G401.6 (cell line): Measurements from ENCODE around the gene SSUH2.
"Not testable (repeated sequence)": the region's sequence is repeated elsewhere in the genome, so short reads cannot be mapped to it uniquely, and the experiment has no call there.

ENCODE experiments used
- FAIRE-seq: peaks from 2 replicates; lab custom pipeline; 2012; peaks lifted over from hg19 to GRCh38; lab: Jason Lieb, UNC

Gene SSUH2

DNA sequence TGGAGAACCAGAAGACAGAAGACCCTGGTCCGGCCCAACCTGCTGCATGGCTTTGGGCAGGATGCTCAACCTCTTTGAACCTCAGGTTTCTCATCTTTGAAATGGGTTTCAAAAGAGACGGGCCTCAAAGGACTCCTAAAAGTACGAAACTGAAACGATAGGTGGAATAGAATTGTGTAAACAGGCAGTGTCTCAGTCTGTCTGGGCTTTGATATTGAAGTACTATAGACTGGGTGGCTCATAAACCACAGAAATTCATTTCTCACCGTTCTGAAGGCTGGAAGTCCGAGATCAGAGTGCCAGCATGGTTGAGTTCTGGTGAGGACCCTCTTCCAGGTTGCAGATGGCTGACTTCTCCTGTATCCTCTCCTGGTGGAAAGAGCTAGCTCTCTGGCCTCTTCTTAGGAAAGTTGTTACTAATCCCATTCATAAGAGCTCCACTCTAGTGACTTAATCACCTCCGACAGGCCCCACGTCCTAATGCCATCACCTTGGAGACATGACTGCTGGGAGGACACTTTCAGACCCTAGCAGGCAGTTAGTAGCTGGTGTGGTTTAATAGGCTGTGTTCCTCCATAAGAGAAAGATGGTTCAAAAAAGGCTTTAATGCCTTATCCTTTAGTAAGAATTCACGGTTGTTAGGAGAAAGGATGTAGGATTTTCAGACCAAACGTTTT lies 35.7 kb downstream of the SSUH2 start:
- no peak for FAIRE-seq

DNA sequence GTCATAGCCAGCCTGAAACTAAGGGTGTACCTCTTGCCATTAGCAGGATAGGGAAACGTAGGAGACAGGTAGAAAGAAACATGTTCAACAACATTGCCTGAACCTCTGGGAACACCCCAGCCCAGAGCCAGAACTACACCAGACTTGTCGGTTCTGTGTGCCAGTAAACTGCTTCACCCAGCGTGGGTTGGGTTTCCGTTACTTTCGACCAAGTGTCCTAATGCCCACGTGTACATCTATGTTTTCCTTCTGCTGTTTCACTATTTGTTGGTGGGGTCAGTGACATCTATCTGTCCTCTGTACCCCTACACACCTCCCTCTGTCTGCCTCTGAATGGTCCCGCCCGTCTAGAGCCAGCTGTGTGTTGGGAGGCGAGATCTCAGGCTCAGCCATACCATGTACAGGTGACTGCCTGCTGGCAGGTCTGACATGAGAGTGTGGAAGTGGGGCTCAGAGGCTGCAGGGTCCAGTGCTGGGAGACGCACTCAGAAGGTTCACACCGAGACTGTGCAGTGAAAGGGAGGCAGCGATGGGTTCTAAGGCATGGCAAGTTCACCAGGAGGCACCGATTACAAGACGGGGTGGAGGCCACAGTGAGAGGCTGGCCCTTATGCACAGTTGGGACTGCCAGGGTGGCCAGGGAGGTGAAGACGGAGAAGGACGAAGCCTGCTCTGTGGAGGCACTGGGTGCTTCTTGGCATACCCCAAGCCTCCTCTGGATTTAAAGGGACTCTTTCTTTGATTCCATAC lies 36.4 kb downstream of the SSUH2 start:
- FAIRE-seq: no peak

DNA sequence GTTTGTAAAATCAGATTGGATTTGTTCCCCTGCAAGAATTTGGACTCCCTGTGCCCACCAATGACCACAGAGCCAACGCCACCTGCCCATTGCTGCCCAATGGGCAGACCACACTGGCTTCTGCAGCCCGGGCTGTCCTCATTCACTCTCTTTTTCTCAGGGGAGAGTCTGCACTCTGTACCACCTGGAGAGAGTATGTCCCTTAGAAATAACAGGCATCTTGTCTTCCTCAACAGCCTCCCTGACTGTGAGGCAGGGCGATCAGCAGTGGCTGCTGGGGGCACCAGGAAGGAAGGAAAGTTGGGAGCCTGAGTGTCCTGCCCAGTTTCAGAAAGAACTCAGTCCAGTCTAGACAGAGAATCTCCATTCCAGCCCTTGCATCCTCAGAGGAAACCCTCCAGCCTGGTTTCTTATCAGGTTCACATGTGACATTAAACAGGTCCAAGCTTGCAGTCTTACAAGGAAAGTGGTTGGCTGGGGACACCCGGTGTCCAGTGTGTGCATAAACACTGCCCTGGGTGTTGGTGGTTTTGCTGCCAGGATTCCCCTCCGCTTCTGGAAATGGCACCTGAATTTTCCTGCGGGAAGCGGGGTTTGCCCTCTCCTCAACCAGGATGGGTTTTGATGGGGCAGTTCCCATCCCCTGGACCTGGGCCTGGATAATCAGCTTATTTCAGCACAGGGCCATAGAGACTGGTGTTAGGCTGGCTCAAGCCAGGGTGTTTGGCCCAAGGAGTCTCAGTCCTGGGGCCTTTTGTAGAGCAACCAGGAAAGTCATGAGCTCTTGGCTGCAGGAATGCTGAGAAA lies 37.2 kb downstream of the SSUH2 start:
- no peak for FAIRE-seq

DNA sequence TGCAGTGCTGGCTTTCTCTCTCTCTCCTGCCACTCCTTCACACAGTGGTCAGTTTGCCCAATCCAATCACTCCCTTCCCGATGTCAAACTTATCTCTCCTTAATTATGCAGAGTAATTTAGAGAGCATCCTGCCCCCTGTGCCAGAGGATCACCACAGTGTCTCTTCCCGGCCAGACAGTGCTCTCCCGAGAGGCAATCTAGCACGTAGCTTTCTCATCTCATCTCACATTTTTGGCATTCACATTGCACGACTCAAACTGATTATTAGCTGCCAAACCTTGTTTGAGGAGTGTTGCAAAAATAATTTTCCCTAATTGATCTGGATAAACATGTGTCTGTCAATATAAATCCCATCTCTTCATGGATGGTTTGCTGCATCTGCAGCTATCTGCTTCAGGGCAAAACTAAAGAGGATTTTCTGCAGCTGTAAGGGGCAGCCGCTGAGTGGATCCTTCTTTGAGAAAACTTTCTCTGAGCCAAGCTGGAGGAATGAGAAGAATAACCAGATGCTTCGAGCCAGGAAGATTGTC lies 37.8 kb downstream of the SSUH2 start:
- FAIRE-seq: no peak

DNA sequence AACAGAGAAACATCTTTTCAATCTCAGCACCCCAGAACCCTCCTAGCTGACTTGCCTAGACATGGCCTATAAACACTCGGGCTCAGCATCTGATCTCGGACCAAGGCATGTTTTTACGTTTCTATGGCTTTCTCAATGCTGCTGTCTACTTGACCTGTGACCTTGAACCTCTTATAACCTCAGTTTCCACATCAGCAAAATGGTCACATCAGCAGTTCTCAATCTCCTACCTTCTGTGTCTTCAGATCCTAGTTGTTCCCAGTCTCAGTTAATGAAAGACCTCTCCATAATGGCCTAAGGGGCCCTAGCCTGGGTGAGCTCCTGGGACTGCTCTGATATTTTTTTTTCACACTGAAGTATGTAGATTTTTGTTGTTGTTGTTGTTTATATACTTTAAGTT lies 39.6 kb downstream of the SSUH2 start:
- no peak for FAIRE-seq

DNA sequence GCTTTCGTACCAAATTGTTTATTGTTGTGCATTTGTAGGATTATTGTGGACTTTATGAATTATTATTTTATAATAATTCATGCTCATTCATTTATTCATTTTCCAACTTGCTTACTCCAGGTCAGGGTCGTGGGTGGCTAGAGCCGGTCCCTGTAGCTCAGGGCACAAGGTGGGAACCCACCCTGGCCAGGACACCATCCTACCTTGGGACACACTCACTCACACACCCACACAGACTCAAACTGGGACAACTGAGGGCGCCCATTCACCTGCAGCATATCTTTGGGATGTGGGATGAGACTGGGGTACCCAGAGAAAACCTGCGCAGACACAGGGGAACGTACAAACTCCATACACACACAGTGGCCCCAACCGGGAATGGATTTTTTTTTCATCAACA lies 40.6 kb downstream of the SSUH2 start:
- FAIRE-seq: no peak

DNA sequence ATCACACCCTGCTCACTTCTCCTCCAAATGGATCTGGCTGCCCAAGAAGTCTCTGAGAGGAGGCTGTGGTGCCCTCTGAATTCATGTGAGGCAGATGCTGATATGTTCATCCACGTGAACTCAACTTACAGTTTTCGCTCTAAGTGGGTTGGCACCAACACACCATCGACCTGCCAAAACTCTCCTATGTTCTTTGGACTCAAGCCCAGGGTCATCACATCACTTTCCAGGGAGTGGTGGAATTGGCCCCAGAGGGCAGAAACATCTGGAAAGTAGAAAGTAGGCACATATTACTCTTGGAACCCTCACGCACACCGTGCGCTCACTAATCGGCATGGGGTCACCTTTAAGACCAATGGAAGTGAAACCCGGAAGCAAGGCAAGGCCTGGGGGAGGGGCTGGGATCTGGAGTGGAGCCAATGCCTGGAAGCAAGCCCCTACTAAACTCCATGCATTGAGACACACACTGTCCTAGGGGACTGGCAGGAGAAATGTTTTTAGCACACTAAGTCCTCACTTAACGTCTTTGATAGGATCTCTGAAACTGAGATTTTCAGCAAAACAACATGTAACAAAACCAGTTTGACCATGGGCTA lies 41.4 kb downstream of the SSUH2 start:
- no peak for FAIRE-seq

DNA sequence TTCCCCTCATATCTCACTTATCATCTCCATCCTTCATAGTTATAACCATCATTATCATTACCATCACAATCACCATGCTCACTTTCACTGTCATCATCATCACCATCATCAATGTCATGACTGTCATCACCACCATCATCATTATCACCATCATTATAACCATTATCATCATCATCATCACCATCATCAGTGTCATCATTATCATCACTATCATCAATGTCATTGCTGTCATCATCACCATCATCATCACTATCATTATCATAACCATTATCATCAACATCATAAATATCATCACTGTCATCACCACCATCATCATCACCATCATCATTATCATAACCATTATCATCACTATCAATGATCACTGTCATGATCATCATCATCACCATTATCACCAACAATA lies 44.1 kb downstream of the SSUH2 start:
- no peak for FAIRE-seq

DNA sequence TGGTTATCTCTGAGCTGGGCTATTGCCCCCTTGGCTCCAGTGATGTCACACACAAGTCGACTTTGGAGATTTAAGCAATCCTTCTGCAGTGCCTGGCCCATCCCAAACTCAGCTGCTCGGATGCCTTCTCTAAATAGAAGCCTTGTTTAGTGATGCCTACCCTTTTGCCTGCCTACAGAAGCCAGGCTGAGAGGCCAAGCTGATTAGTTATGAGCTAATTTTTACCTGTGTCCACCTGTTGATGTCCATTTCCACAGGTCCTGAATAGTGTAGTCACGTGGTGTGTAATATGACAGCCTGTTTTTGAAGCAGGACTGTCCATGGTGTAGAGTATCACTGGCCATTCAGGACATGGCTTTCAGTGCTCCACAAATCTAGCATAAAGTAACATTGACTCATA lies 45.5 kb downstream of the SSUH2 start:
- FAIRE-seq: no peak

DNA sequence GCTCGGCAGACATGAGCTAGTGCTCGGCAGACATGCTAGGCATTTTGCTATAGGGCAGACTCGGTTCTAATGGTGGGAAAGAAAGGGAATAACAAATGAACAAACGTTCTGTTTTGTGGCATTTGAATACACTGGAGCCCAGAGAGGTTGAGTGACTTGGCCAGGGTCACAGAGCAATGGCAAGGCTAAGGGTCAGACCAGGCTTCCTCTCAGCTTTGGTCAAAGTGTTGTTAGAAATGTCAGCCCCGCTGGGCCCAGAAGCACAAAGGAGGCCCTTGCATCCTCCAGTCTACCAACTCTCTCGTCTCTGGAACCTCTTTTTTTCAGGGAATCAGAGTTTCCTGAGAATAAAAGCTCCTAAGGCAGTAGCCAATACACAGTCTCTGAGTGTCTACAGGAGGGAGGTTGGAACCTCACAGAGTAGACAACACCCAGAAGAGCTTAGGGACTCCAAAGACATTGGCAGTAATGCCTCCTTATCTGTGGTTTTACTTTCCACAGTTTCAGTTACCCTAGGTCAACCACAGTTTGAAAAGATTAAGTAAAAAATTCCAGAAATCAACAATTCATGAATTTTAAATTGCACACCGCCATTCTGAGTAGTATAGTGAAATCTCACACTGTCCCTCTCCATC lies 47.3 kb downstream of the SSUH2 start:
- FAIRE-seq: no peak

DNA sequence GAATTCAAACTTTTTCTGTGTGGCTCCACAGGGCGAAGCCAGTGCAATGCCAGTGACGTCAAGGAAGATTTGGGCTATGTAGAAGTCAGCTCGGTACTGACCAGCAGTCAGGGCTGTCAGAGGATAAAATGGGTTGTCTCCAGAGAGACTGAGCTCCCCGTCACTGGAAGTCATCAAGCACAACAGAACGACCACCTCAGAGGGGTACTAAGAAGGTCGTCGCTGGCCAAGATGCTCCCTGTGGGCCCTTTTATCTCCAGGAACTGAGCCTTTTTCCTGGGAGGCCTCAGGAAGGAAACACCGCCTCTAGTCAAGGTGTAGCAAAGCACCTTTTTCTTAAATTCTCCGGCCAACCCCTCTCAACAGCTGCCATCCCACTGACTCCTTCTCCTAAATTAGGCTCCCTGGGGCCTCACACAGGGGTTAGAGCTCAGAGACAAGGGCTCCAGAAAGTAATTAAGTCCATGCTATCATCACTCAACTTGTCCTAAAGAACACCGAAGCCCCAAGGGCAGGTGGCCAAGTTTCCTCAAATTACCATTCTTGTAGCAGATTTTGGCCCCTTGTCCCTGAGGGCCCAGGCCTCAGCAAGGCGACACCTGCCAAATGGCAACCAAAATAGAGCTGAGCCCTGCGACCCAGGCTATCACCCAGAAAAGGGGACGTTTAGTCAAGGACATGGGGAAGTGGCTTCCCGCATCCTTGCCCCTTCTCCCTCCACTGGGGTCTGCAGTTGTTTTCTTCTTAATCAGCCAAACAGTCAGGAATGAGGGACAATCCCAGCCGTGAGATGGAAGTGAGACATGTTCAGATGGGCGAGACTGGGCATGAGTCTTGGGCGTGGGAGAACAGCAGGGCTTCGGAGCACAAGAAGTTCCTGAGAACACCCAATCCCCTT lies 48.0 kb downstream of the SSUH2 start:
- no peak for FAIRE-seq

DNA sequence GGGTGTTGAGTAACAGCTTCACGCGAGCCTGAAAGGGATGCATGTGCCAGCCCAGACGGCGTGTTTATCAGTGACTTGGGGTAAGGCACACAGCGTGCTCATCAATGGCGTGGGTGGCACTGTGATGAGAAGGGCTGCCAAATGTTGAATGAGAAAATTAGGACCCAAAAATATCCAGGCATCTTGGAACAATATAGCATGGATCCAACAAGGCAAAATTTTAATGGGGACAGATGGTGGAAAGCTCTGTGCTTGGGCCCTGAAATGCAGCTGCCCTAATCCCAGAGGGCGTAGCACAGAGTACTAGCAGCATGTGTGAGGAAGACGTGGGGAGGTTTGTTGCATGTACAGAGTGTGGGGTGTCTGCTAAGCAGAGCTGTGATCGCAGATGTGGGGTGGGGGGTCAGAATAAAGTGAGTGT lies 48.9 kb downstream of the SSUH2 start:
- no peak for FAIRE-seq

DNA sequence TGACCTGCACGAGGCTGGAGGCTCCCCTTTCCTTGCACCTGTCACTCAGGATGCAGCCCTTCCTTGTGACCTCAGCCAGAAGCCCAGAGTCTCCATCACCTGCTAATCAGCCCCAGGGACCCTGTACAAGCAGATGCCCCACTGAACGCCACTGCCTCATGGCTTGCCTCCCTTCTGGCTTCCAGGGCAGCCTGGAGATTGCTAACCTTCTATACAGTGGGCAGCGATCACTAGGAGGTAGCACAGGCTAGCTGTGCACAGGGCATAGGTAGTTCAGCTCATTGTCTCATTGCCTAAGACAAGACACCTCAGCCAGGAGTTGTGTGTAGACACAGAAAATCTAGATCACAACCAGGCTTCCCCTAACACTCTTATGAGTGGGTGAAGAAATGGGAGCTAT lies 49.3 kb downstream of the SSUH2 start:
- no peak for FAIRE-seq

DNA sequence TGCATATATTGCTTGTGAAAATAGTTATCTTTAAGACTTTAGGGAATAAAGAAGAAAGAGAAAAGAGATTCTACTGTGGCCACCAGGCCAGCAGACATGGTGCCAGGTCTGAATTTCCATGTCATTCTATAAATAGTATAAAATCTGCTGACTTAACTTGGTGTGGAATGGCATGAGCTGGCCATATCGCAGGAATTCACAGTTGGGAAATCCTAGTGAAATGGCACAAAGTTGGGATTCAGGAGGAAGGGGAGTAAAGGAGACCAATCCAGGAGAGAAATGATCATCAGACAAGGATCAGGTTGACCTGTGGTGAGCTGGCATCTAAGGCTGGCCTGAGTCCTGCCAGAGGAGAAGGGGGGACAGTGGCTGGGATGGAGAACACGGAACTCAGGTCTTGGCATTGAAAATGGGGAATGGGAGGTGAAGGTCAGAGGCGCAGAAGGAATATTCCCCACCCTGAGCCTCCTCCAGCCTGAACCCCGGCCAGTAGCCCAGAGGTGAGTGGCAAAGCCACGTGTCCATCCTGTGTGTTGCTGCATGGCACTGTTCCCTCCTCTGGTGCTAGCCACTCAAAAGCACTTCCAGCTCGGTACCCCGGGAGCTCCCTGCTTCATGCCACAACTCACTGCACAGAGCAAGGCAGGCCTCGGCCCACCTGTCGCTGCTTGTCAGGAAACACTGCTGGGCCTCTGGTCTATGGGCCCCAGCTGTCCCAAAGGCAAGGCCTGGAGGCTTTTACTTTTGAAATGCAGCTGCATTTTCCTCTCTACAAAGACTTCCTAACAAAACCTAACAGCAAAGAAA lies 51.4 kb downstream of the SSUH2 start:
- FAIRE-seq: no peak

DNA sequence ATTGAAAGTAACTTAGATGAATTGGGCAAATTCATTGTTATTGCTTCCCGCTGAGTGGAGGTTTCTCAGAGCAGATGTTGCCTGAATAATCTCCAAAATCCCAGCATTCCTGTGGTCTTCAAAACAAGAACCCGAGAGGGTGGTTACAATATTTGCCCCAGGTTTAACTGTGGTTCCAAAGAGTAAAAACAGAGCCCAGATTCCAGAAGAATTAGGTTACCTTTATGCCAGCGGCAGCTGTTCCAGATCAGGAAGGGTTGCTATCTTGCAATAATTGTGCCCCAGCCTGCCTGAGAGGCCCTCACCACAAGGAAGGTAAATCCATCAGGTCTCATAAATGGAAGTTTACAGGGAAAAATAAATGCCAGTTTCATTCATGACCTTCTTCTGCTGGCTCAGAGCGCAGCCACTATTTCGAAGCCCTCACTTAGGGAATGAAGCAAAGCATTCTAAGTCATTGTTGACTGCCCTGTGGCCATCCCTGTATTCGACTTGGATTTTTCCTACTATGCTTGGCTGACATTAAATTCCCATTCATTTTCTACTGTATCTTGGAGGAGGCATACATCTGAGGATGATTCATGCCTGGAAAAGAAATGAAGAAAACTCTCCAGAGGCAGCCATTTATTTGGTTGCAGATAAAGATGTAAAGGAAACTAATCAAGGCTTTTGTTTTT lies 54.6 kb downstream of the SSUH2 start:
- FAIRE-seq: no peak

DNA sequence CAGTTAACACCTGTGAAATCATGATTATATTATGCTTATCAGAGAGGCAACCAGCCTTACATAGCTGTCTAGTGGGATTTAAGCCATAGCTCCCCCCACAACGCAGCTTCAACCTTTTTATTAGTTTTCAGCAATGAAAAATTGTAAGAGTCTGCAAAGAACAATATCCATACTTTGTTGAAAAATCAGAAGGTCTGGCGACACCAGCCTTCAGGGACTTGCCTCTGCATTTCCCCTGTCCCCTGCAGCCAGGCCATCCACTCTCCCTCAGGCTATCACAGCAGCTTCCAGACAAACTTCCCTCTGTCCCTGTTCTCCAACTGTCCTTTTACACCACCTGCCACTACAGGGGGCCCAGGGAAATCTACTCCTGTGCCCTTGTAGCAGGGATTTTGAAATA lies 59.9 kb downstream of the SSUH2 start:
- no peak for FAIRE-seq

DNA sequence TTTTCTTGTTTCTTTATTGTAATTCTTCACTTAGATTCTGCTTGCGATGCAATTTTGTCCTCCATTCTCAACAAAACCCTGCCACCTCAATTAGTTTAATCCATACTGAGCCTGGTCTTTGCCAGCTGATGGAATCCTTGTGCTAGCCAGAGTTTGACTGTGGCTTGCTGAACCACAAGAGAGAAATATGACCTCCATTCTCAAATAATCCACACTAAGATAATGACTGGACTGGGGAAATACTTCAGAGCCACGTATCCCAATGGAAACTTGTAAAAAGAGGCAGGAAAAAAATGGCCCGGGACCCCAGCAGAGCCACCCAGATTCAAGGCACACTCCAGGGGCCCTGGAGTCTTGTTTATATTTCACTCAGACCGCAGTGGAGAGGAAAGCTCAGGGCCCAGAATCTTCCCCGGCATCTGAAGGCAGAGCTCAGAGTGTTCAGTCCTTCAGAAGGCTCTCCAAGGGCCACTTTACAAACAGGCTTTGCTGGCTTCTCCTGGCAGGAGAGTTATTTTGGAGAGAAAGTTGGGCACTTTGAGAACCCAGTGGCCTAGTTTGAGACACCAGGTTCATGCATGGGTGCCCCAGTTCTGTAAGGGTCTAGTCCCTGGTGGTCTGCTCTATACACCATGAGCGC lies 62.7 kb downstream of the SSUH2 start:
- no peak for FAIRE-seq

DNA sequence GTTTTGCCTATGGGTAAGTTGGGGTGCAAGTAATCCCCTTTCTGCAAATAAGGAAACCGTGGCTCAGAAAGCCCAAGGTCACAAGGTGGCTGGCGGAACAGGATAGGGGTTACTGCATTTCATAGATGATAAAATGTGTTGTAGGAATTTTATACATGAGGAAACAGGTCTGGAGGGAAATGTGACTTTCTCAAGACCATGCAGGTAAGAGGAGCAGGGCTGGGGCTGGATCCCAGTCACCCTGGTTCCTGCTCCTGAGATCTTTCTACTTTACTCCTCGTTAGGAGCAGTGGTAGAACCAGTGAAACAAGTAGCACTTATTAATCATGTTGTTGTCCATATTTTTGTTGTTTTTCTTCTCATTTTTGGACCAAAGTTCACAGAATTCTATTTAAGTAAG lies 63.2 kb downstream of the SSUH2 start:
- no peak for FAIRE-seq

DNA sequence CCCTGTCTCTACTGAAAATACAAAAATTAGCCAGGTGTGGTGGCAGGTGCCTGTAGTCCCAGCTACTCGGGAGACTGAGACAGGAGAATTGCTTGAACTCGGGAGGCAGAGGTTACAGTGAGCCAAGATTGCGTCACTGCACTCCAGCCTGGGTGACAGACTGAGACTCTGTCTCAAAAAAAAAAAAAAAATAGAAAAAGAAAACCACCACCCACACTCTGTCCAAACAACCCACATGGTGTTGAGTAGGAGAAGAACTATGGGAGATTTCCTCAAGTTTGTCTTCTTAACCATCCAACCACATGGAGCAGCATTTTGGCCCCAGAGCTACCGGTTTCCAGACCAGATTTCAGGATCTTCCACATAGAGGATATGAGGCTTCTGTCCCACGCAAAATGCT lies 64.2 kb downstream of the SSUH2 start:
- not testable (repeated sequence) for FAIRE-seq
